IMR-90 (cell line): ENCODE measurements around the gene CAPNS2.
A peak's percentile ranks its signal among the peaks of the same experiment; 100 is the strongest.

Experiments used
- BHLHE40 ChIP-seq: fragments of 150-350 bp; IDR thresholded peaks from 2 replicates; pipeline ENCODE4 v1.6.1; 2016; ENCODE audit warnings: mild to moderate bottlenecking, low read depth, low read length
- CEBPB ChIP-seq: IDR thresholded peaks from 2 replicates; pipeline ENCODE4 v1.6.1; 2012; ENCODE audit warnings: low read depth, low read length, improper control_type of control experiment
- CTCF ChIP-seq: conservative IDR thresholded peaks from 2 replicates; pipeline ENCODE4 v1.5.1; 2012; ENCODE audit warnings: mild to moderate bottlenecking, low read depth, low read length, improper control_type of control experiment
- ELK1 ChIP-seq: fragments of 150-350 bp; IDR thresholded peaks from 2 replicates; pipeline ENCODE4 v1.6.1; 2016; ENCODE audit warnings: low read depth, mild to moderate bottlenecking, low read length, moderate library complexity, borderline replicate concordance
- FOS ChIP-seq: fragments of 150-350 bp; IDR thresholded peaks from 2 replicates; pipeline ENCODE4 v1.6.1; 2016; ENCODE audit warnings: low read depth, low read length
- MXI1 ChIP-seq: IDR thresholded peaks from 2 replicates; pipeline ENCODE4 v1.6.1; 2012; ENCODE audit warnings: low read depth, mild to moderate bottlenecking, low read length, moderate library complexity, borderline replicate concordance
- NFE2L2 ChIP-seq: fragments of 150-350 bp; IDR thresholded peaks from 2 replicates; pipeline ENCODE4 v1.6.1; 2016; ENCODE audit warnings: low read depth, mild to moderate bottlenecking, low read length
- POLR2A ChIP-seq: IDR thresholded peaks from 2 replicates; pipeline ENCODE4 v1.6.1; 2012; ENCODE audit warnings: mild to moderate bottlenecking, low read depth, low read length
- RAD21 ChIP-seq: IDR thresholded peaks from 2 replicates; pipeline ENCODE4 v1.6.1; 2012; ENCODE audit warnings: low read length, improper control_type of control experiment
- RFX5 ChIP-seq: IDR thresholded peaks from 2 replicates; pipeline ENCODE4 v1.8.0; 2012; ENCODE audit warnings: low read depth, mild to moderate bottlenecking, low read length, moderate library complexity
- SMC3 ChIP-seq: fragments of 150-350 bp; IDR thresholded peaks from 2 replicates; pipeline ENCODE4 v1.6.1; 2016; ENCODE audit warnings: low read depth, mild to moderate bottlenecking, antibody characterized with exemption, low read length, moderate library complexity
- USF2 ChIP-seq: fragments of 150-350 bp; IDR thresholded peaks from 2 replicates; pipeline ENCODE4 v1.6.1; 2017; ENCODE audit warnings: mild to moderate bottlenecking, antibody characterized with exemption, low read length, low read depth

GRCh38 chr16:55555436-55555835 is 11.0 kb upstream of the CAPNS2 start:
- TF ChIP-seq CTCF (no peak), NFE2L2 (no peak), RFX5 (no peak), POLR2A (no peak), ELK1 (no peak), USF2 (no peak), SMC3 (no peak), FOS (no peak), MXI1 (no peak), RAD21 (no peak), CEBPB (peak; percentile 57; the same call in 1 of the 2 replicates), BHLHE40 (no peak)
